DND-41 (cell line): ENCODE results near the gene OSBP2.

Experiments
- EZH2 ChIP-seq: IDR thresholded peaks from 3 replicates; pipeline ENCODE4 v1.6.1; 2012; ENCODE audit warnings: borderline replicate concordance, low read depth, mild to moderate bottlenecking, moderate library complexity, low read length, inconsistent platforms; ENCODE audit not compliant: severe bottlenecking
- TF ChIP-seq, protein P1 (sequence below): IDR thresholded peaks from 2 replicates; pipeline ENCODE4 v1.5.1; 2012; ENCODE audit warnings: borderline replicate concordance, low read length, moderate library complexity, mild to moderate bottlenecking; ENCODE audit not compliant: poor library complexity, severe bottlenecking; ENCODE audit errors: extremely low read depth

DNA sequence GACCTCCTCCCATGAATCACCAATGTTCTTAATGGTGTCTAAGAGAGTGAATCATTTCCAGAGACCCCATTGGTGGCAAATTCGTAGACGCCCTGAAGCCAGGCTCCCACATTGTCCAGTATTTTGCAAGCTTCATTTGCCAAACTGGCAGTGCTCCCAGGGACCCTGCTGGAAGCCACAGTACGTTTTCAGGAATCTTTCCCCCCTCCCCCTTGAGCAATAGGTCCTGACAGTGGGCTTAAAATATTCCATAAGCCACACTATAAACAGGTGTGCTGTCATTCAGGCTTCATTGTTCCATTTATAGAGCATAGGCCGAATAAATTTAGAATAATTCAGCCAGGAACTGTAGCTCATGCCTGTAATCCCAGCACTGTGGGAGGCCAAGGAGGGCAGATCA, 148.6 kb downstream of the OSBP2 start:
- TF ChIP-seq, protein P1, sequence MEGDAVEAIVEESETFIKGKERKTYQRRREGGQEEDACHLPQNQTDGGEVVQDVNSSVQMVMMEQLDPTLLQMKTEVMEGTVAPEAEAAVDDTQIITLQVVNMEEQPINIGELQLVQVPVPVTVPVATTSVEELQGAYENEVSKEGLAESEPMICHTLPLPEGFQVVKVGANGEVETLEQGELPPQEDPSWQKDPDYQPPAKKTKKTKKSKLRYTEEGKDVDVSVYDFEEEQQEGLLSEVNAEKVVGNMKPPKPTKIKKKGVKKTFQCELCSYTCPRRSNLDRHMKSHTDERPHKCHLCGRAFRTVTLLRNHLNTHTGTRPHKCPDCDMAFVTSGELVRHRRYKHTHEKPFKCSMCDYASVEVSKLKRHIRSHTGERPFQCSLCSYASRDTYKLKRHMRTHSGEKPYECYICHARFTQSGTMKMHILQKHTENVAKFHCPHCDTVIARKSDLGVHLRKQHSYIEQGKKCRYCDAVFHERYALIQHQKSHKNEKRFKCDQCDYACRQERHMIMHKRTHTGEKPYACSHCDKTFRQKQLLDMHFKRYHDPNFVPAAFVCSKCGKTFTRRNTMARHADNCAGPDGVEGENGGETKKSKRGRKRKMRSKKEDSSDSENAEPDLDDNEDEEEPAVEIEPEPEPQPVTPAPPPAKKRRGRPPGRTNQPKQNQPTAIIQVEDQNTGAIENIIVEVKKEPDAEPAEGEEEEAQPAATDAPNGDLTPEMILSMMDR: no peak
- TF ChIP-seq EZH2: no peak
